ENCODE data around the gene KMT2E. TPM values are rescaled to one million over a fixed set of nuclear protein-coding genes. Genes with fewer than 3 reads are reported as not detected.
A peak's percentile ranks its signal among the peaks of the same experiment; 100 is the strongest.

The KMT2E gene
- total and polyA plus RNA-seq, 3 donors from 2014 or later: 21.1 to 133 (median 96.6) TPM

- WGBS, 2 donors: 16 to 19% methylated on average over 4 of the region's 4 CpGs
- peaks cover 27% of the 10 kb centered on the region for H3K4me1 ChIP-seq
- intact Hi-C loops (cut with DNase I; ENCODE audit: low total_unique reads): no loop called here
- H3K27ac ChIP-seq: peak overlapping the region in 1 of 2 donors; percentile 100
- no peak for TF ChIP-seq POLR2A (IDR thresholded peaks at IDR 0.05)
- TF ChIP-seq, protein P1, sequence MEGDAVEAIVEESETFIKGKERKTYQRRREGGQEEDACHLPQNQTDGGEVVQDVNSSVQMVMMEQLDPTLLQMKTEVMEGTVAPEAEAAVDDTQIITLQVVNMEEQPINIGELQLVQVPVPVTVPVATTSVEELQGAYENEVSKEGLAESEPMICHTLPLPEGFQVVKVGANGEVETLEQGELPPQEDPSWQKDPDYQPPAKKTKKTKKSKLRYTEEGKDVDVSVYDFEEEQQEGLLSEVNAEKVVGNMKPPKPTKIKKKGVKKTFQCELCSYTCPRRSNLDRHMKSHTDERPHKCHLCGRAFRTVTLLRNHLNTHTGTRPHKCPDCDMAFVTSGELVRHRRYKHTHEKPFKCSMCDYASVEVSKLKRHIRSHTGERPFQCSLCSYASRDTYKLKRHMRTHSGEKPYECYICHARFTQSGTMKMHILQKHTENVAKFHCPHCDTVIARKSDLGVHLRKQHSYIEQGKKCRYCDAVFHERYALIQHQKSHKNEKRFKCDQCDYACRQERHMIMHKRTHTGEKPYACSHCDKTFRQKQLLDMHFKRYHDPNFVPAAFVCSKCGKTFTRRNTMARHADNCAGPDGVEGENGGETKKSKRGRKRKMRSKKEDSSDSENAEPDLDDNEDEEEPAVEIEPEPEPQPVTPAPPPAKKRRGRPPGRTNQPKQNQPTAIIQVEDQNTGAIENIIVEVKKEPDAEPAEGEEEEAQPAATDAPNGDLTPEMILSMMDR (IDR thresholded peaks at IDR 0.05): no peak
- H3K9me3 ChIP-seq: no peaks in the 10 kb centered on the region
- H3K4me3 ChIP-seq: no peak overlapping the region
- no peaks in the 10 kb centered on the region for H3K36me3 ChIP-seq (ENCODE audit: low read depth, missing control alignments)
- no peak for DNase-seq
- H3K27me3 ChIP-seq: no peaks in the 10 kb centered on the region
These were observed 3.8 kb downstream of the KMT2E start for GRCh38 chr7:105017657-105018365.

- H3K4me1 ChIP-seq: peaks cover 35% of the 10 kb centered on the region
- H3K4me3 ChIP-seq: no peak overlapping the region
- no peaks in the 10 kb centered on the region for H3K9me3 ChIP-seq
- no peak for DNase-seq
- TF ChIP-seq, protein P1 (IDR thresholded peaks at IDR 0.05): no peak
- no peak for TF ChIP-seq POLR2A (IDR thresholded peaks at IDR 0.05)
- no peak overlapping the region for H3K27ac ChIP-seq
- intact Hi-C loops (cut with DNase I; ENCODE audit: low total_unique reads): no loop called here
- H3K36me3 ChIP-seq (ENCODE audit: low read depth, missing control alignments): no peaks in the 10 kb centered on the region
- H3K27me3 ChIP-seq: no peaks in the 10 kb centered on the region
- WGBS, 2 donors: 43 to 48% methylated on average over 3 of the region's 3 CpGs
These were observed 5.3 kb downstream of the KMT2E start for GRCh38 chr7:105019269-105019668.

- TF ChIP-seq, protein P1 (IDR thresholded peaks at IDR 0.05): no peak
- TF ChIP-seq POLR2A (IDR thresholded peaks at IDR 0.05): no peak
- H3K9me3 ChIP-seq: no peaks in the 10 kb centered on the region
- H3K4me1 ChIP-seq: peaks cover 35% of the 10 kb centered on the region
- DNase-seq: no peak
- no peak overlapping the region for H3K4me3 ChIP-seq
- H3K27me3 ChIP-seq: no peaks in the 10 kb centered on the region
- intact Hi-C loops (cut with DNase I; ENCODE audit: low total_unique reads): no loop called here
- WGBS, 2 donors: 34 to 44% methylated on average over 3 of the region's 3 CpGs
- H3K36me3 ChIP-seq (ENCODE audit: low read depth, missing control alignments): no peaks in the 10 kb centered on the region
- H3K27ac ChIP-seq: no peak overlapping the region
These were observed 6.9 kb downstream of the KMT2E start for GRCh38 chr7:105020926-105021325.

DNA sequence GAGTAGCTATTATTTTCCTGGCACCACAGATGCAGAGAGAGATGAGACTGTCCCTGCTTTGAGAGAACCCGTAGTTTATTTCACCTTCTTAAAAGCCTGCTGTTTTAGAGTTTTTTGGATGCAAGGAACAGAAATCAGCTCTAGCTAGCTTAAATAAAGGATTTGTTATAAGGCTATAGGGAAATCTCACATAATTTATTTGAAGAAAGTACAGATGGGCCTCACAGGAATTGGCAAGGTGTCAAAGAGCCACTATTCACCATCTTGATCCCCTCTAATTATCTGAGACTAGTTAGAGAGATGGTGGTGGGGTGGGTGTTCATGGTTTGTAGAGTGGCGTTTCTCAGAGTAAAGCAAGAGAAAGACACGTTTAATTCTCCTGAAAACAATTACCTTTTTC lies 7.3 kb downstream of the KMT2E start:
- intact Hi-C loops (cut with DNase I; ENCODE audit: low total_unique reads): no loop called here
- Histone ChIP-seq H3K27me3 (no peaks in the 10 kb centered on the region), H3K36me3 (ENCODE audit: low read depth, missing control alignments) (no peaks in the 10 kb centered on the region), H3K4me3 (no peak overlapping the region), H3K27ac (no peak overlapping the region), H3K9me3 (no peaks in the 10 kb centered on the region), H3K4me1 (peaks cover 35% of the 10 kb centered on the region)
- DNase-seq: no peak
- TF ChIP-seq, protein P1 (IDR thresholded peaks at IDR 0.05): no peak
- TF ChIP-seq POLR2A (IDR thresholded peaks at IDR 0.05): no peak
- 52 to 62% methylated on average over 3 of the region's 3 CpGs for WGBS, 2 donors

GRCh38 chr7:105021967-105022366 lies 8.0 kb downstream of the KMT2E start:
- Histone ChIP-seq H3K4me1 (peaks cover 35% of the 10 kb centered on the region), H3K9me3 (no peaks in the 10 kb centered on the region), H3K27ac (no peak overlapping the region), H3K4me3 (no peak overlapping the region), H3K27me3 (no peaks in the 10 kb centered on the region), H3K36me3 (ENCODE audit: low read depth, missing control alignments) (no peaks in the 10 kb centered on the region)
- DNase-seq: no peak
- intact Hi-C loops (cut with DNase I; ENCODE audit: low total_unique reads): no loop called here
- WGBS, 2 donors: 75 to 80% methylated on average over 3 of the region's 3 CpGs
- no peak for TF ChIP-seq POLR2A (IDR thresholded peaks at IDR 0.05)

Data from testis (tissue), 3 donors.